GF-D8 (cell line): ENCODE results near the gene BCL2.
"Not testable (repeated sequence)": the region's sequence is repeated elsewhere in the genome, so short reads cannot be mapped to it uniquely, and the experiment has no call there.

Source experiments
- DNase-seq: peaks from one replicate; lab custom pipeline; 2025; lab: John Stamatoyannopoulos, UW

BCL2 gene

DNA sequence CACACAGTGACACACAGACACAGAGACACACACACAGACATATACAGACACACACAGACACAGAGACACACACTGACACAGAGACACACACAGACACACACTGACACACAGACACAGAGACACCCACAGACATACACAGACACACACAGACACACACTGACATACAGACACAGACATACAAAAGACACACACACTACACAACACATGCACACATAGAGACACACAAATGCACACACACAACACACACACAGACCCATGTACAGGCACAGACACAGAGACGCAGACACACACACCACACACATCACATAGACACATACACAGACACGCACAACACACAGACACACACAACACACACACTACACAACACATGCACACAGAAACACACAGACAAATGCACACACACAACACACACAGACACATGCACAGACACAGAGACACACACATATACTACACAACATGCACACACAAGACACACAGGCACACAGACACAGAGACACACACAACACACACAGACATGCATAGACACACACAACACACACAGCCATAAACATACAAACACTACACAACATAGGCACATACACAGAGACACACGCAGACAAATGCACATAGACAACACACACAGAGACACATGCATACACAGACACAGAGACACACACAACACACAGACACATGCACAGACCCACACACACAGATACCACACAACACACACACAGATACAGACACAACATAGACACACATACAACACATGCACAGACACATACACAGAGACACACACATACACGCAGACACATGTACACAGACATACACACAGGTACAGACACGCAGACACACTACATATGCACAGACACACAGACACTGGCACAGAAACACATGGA, 120.5 kb downstream of the BCL2 start:
- DNase-seq: no peak

- DNase-seq: no peak
These were observed 121.3 kb downstream of the BCL2 start for GRCh38 chr18:63198098-63198760.

- DNase-seq: peak; percentile 63
These were observed 122.2 kb downstream of the BCL2 start for GRCh38 chr18:63197246-63197869.

GRCh38 chr18:63195326-63196159, 124.0 kb downstream of the BCL2 start:
- DNase-seq: no peak

GRCh38 chr18:63192885-63193349, 126.7 kb downstream of the BCL2 start:
- DNase-seq: peak; percentile 35

DNA sequence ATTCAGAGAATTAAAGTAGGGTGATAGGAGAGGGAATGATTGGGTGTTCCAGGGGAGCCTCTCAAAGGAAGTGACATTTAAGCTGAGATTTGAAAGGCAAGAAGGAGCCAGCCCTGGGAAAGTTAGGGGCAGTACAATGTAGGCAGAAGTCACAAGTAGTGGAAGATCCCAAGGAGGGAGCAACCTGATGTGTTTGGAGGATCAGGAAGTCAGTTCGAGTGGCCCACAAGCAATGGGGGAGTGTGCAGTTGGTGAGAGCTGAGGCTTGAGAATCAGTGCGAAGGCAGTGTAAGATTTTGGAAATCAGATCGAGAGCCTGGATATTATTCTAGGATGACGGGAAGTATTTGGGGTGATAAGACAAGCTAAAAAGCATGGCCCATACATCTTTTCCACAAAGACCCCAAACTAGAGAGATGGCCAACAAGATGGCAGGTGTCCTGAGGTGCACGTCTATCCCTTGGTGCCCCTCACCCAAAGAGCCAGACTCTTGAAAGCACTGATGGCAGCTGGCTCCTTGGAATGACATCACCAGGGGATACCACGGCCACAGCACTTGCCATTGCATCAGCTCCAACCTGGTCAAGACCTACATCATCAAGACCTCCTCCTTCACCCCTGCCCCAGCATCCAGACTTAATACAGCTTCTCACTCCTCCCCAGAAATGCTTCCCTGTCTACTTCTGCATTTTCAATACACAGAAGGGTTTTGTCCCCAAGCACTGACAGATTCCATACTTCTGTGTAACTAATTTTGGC, 127.3 kb downstream of the BCL2 start:
- peak; percentile 35 for DNase-seq

GRCh38 chr18:63191413-63191812, 128.2 kb downstream of the BCL2 start:
- no peak for DNase-seq

GRCh38 chr18:63190838-63191237, 128.7 kb downstream of the BCL2 start:
- DNase-seq: not testable (repeated sequence)

DNA sequence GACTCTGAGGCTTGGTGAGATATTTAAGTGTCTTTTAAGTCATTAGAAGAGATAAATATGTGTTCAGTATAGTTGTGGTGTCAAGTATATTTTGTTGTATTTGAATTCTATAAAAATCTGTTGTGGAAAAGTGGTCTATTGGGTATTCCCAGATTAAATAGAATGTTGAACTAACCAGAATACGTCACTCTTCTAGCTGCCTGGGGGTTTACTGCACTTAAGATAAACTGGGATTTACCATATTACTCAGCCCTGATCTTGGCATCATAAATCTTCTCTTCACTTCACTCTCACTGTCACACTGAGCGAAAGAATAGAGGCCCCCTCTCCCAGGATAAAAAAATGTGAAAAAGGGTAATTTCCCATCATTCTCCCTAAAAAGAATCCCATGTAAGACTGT, 129.8 kb downstream of the BCL2 start:
- no peak for DNase-seq

- no peak for DNase-seq
These were observed 130.5 kb downstream of the BCL2 start for GRCh38 chr18:63189041-63189440.

GRCh38 chr18:63187791-63188460, 131.6 kb downstream of the BCL2 start:
- DNase-seq: no peak

- DNase-seq: no peak
These were observed 132.4 kb downstream of the BCL2 start for GRCh38 chr18:63187223-63187574.

DNA sequence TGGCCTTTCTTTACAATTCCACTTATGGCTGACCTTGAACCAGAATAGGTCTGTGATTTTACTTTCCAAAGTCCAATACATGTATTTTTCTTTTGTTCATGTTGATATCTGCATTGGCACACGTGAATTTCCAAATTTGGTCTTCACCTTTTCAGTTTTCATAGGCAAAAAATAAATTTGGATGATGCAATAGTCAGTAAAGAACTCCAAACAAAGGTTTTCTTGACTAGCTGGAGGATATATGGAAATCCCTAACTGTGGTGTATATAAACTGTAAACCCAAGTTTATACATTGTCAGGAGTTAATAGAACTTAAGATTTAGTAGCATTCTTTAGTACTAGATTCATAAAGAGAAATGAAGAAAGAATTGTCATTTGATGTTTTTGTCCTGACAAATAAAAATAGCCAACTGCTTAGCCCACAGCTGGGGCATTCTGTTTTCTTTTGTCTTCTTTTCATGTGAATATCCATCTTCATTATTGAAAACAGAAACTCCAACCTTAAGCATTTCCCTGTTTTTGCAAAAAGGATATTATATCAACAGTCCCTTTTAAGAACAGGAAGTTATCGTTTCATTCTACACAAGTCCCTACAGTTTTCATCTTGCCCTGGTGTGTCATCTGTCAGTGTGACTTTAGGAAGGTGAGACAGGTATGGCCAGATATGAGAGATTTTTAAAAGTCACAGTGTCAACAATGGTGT, 132.9 kb downstream of the BCL2 start:
- DNase-seq: no peak

DNA sequence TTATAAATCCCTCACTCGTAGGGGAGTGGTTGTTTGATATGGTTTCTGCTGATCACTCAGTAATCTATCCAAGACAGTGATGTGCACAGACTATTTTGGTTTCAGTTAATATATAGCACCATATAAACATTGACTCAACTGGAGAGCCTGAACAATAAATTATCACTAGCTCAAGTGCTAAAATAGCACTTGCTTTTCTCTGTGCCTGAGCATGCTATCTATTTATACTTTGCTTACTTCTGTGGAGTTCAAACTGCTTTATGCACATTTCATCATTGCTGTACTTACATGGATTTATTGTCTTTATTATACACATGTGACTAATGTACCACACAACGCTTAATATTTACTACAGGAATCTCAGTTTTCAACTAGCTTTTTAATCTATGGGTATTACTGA, 133.6 kb downstream of the BCL2 start:
- DNase-seq: no peak

DNA sequence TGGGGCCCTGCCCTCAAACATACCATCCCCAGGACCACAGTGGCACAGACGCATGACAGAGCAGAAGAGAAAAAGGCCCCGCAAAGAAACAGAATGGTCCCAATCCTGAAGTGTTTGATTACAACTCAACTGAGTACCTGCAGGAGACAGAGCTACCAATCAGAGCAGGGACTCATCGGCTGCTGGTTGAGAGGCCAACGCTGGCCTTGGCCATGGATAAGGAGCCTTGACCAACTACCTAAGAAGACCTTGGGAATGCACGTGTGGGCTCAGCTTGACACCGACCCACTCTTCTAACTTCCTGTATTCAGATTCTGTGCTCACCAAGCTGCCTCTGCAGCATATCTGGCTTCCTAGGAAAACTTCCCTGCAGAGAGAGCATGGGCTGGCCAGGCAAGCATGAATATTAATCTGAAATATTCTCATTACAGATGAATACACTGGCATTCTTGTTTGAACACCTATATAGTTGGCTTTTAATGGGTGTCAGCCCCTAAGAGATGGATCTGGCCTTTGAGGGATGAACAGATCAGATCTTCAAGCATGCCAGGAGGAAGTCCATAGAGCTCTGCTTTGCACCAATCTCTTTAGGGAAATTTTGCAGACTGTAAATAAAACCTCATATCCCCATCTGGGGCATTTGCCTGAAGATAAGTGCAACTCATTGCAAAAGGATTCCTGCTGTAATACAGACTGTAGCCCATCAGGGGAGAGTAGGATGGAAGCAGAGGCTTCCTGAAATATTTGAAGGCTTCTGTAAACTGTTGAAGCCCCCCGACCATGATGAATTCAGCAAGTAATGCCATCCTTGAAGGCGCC, 135.4 kb downstream of the BCL2 start:
- DNase-seq: no peak

DNA sequence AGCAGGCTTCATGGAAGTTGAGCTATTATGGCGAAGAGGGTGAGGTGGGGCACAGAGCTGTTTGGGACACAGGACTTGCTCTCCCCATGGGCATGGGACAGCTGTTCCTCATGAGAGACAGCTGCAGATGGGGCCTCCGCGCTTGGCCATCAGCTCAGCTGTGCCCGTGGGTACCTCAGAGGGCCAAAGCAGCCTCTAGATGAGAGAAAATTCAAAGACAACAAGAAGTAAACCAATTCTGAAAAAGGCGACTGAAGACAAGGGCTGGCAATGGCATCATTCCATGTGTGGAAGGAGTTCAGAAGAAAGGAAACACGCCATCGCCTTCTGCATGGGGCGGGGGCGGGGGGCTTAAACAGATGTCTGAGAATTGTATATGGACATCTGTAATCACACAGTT, 136.2 kb downstream of the BCL2 start:
- no peak for DNase-seq

DNA sequence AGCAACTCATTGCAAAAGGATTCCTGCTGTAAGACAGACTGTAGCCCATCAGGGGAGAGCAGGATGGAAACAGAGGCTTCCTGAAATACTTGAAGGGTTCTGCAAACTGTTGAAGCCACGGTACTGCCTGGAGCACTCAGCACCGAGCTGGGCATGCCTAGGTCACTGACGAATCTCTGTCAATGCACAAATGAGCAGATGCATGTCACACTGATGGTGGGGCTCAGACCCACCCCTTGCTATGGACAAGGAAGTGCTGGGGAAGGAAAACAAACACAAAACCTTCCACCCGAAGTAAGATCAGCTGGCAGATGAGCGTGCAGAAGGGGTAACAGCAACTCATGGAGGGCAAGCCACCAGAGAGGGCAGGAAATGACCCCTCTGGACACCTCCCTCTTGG, 136.7 kb downstream of the BCL2 start:
- no peak for DNase-seq

GRCh38 chr18:63182310-63182772, 137.2 kb downstream of the BCL2 start:
- DNase-seq: no peak

GRCh38 chr18:63181706-63182309, 137.8 kb downstream of the BCL2 start:
- no peak for DNase-seq
